Left colon (tissue), 2 donors: ENCODE data around the gene DMXL2. TPM values are rescaled to one million over a fixed set of nuclear protein-coding genes. Genes with fewer than 3 reads are reported as not detected.
"Not testable (repeated sequence)": the region's sequence is repeated elsewhere in the genome, so short reads cannot be mapped to it uniquely, and the experiment has no call there.

Experiments used
- ATAC-seq: fragments of 200-7000 bp; cut with Tn5 transposase; one replicate; pipeline ENCODE4 v1.9.1; 2020; ENCODE audit warnings: mild to moderate bottlenecking, moderate library complexity
- DNase-seq, 2 donors: peaks; one replicate each; pipeline ENCODE4 v3.0.0-alpha.2; 2020
- intact Hi-C, 2 donors: fragments of 100-400 bp; cut with DNase I in 1 of 2; cut with micrococcal nuclease in 1 of 2; formaldehyde crosslinking; loops; one replicate each; pipeline versions ENCODE4 v1.11.2 to v1.14.0; 2022; cut with DNase I, micrococcal nuclease
- long read RNA-seq: library from polyadenylated mRNA; unstranded; transcript quantifications from one replicate; pipeline ENCODE4 v2.0.0, GENCODE V29; 2021
- total RNA-seq, 2 donors: library from RNA; stranded (reverse); fragmentation: NEBNext Ultra II Directional; extraction: Animal tissue kit (Norgen Biotek cat#: 25700); gene quantifications; one replicate each; pipeline ENCODE4 v1.2.1, GENCODE V29; 2021
- donor health status: DM: no; HTN: no; CAD: no.
- donor health status: DM: yes; HTN: yes; CAD: no.

The DMXL2 gene, protein sequence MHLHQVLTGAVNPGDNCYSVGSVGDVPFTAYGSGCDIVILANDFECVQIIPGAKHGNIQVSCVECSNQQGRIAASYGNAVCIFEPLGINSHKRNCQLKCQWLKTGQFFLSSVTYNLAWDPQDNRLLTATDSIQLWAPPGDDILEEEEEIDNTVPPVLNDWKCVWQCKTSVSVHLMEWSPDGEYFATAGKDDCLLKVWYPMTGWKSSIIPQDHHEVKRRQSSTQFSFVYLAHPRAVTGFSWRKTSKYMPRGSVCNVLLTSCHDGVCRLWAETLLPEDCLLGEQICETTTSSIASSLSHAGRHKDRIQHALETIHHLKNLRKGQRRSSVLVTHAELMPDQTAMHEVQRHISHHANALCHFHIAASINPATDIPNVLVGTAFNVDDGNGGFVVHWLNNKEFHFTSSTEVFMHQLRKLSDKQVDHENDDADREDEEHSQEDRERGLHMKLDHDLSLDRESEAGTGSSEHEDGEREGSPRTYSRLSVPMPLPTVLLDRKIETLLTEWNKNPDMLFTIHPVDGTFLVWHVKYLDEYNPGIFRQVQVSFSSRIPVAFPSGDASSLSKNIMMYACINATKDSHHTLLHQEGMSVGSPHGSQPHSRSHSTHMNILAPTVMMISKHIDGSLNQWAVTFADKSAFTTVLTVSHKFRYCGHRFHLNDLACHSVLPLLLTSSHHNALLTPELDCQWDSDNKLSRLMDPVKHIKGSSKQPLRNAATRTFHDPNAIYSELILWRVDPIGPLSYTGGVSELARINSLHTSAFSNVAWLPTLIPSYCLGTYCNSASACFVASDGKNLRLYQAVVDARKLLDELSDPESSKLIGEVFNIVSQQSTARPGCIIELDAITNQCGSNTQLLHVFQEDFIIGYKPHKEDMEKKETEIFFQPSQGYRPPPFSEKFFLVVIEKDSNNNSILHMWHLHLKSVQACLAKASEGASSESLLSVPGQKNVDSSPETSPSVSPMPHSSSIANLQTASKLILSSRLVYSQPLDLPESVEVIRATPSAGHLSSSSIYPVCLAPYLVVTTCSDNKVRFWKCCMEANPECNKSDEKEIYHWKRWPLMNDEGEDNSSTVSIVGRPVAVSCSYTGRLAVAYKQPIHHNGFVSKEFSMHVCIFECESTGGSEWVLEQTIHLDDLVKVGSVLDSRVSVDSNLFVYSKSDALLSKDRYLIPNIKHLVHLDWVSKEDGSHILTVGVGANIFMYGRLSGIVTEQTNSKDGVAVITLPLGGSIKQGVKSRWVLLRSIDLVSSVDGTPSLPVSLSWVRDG (N-terminal part only)
- 10 to 100 TPM; 37.7 to 42.0 TPM for total RNA-seq
- long read RNA-seq, partial matches to known transcripts, result 3 of 7 reads
- long read RNA-seq, other reads (novel, unspliced or antisense), result 4 of 7 reads

DNA sequence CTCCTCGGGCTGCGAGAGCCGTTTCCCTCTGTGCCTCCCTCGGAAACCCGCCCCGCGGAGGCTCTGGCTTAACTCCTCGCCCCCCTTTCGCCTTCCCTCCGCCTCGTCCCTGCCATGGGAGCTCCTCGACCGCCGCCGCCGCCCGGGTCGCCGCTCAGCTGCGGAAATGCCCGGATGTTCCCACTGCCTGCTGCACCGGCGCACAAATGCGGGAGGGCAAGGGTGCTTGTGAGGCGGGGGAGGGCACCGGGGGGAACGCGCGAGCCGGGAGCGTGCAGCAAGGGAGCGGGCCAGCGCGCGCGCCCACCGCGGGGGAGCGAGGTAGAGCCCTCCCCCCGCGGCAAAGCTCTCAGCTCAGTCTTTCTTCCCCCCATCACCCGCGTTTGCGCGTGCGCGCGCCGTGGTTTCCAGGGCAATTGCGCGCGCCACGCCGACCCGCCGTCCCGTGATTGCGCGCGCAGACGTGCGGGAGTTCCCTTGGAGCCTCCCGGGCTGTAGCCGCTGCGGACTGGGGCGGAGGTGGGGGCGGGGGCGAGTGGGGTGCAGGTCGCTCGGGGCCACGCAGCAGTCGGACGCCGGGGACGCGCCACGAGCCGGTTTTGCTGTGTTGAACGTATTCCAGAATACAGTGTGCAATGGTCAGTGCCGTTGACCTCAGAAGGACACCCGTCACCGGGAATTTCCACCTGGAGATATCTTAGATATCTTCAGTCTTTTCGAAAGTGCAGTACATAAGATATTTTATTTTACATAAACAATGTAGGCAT lies at the start of gene DMXL2:
Gene DMXL2, minus strand, starts transcription at position 168 of the 767 bp plus-strand sequence. CDS start 226 bp downstream, outside the sequence.
- peak; percentile 75 for ATAC-seq
- intact Hi-C loops, result no loop called here
- peak; percentile 81 to 90 for DNase-seq

DNA sequence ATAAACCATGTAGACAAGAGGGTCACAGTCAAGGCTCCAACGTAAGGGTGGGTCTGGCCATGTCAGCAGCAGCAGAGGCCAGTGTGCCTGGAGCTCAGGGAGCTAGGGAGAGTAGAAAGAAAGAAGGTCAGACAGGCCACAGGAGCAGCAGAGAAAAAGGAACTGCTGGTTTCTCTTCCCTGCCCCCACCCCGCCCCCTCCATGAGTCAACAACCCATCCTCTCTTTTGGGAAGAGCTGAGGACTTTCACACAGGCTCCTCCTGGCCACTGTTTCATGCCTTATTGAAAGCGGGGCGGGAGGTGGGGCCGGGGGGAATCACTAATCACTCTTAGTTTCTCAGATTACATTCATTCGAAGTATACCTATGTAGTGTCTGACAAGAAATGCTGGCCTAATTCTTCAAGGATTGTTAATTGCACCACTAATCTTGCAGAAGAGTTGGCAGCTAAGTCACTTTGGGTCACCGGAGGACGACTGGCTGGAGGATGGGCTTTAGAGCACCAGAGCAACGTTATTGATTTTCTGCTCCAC lies 49.6 kb upstream of the DMXL2 start:
- ATAC-seq, result no peak
- intact Hi-C loops, result no loop called here
- no peak for DNase-seq

DNA sequence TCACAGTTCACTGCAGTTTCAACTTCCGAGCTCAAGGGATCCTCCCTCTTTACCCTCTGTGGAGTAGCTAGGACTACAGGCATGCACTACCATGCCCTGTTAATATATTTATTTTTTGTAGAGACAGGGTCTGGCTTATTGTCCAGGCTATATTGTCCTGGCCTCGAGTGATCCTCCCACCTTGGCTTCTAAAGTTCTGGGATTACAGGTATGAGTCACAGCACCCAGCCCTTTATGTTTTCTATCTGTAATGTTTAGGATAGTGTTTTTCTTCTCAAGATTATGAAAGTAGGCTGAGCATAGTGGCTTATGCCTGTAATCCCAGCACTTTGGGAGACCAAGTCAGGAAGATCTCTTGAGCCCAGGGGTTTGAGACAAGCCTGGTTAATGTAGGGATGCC lies 46.8 kb upstream of the DMXL2 start:
- no peak for ATAC-seq
- intact Hi-C loops, result no loop called here

GRCh38 chr15:51668446-51668845 lies 45.9 kb upstream of the DMXL2 start:
- no peak for ATAC-seq
- intact Hi-C loops, result no loop called here

More for the DNA sequence above, 46.8 kb upstream of the DMXL2 start:
- no peak for DNase-seq

GRCh38 chr15:51667478-51667877 lies 44.9 kb upstream of the DMXL2 start:
- intact Hi-C loops, result no loop called here
- DNase-seq (no peak), ATAC-seq (no peak)

More at GRCh38 chr15:51668446-51668845, 45.9 kb upstream of the DMXL2 start:
- DNase-seq, result no peak

DNA sequence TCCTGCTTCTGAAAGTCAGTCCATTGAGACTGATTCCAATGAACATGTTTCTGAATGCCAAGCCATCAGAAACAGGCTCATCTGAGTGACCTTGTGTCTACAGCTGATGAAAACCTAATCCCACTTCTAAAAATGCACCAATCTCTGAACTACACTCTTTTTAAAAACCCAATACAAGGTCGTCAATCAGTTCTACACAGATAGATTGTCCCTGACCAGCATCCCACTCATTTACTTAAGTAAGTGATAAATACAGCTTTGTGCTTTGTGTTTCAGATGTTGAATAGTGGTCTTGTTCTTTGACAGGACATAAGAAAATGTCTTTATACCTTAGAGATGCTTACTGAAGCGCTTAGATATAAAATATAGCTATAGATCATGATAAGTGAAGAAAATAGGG lies 38.5 kb upstream of the DMXL2 start:
- DNase-seq (no peak), ATAC-seq (no peak)
- intact Hi-C loops, result no loop called here

- no peak for ATAC-seq
- no peak for DNase-seq
- intact Hi-C loops, result loop anchor here (5.0 to 10.0 kb wide), 2 partner anchors 39 to 116 kb away; no protein-coding TSS in a partner anchor
These were observed 36.1 kb upstream of the DMXL2 start for GRCh38 chr15:51658664-51659063.

DNA sequence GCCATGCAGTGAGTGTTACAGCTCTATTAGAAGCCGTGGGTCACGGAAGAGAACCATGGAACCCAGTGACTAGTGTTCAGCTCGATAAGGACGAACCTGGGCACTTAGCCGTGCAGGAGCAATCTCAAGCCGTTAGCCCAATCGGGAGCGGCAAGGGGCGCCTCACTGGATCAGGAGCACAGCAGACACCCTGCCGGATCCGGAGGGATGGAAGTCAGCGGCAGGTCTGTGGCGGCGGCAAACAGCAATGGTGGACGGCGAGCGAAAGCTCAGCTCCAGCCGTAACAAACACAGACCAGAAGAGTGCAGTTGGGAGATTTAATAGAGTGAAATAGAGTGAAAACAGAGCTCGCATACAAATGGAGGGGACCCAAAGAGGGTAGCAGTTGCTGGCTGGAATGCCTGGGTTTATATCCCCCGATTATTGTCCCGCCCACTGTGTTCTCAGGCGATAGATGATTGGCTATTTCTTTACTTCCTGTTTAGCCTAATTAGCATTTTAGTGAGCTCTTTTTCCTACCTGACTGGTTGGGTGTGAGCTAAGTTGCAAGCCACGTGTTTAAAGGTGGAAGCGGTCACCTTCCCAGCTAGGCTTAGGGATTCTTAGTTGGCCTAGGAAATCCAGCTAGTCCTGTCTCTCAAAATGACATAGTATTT lies 33.0 kb upstream of the DMXL2 start:
- intact Hi-C loops, result loop anchor here (5.0 to 10.0 kb wide), 2 partner anchors 42 to 119 kb away; no protein-coding TSS in a partner anchor
- DNase-seq, ATAC-seq: not testable (repeated sequence)

- ATAC-seq, result no peak
- intact Hi-C loops, result loop anchor here in 1 of 2 donors (10.0 kb wide), 1 partner anchor 123 kb away; no protein-coding TSS in a partner anchor
- no peak for DNase-seq
These were observed 29.6 kb upstream of the DMXL2 start for GRCh38 chr15:51652084-51652668.

DNA sequence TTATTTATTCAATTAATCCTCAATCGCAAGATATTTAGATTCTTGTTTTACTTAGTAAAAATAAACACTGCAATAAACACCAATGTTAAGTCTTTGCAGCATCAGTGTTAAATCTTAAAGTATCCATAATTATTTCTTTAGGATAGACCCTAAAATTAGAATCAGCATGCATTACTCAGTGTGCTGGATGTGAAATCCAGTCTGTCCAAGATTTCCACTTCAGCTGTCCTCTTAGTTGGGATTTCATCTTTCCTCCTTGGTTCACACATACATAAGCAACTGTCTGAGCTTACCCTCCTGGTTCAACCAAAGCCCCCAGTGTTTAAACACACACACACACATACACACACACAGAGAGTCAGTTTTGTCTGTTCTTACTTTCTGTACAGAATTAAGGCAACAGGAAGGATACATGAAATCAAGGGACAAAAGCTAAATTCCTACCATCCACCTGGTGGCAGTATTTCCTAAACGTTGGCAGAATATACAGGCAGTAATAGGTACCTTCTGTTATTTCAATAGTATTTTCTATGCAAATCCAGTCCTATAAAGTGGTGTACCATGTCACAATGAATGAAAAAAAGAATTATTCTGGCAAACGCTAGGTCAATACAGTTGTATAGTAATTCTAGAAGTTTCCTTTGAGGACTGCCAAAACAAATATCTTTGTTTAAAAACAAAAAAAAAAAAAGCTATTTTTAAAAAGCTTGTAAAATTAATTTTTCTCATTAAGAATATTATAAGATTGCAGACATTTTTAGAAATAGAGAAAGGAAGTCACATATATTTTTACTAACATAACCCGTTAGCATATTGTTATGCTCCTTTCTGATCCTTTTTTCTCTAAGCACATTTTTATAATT lies 27.3 kb upstream of the DMXL2 start:
- DNase-seq, result no peak
- intact Hi-C loops, result loop anchor here (1.0 to 10.0 kb wide), 2 partner anchors 125 to 126 kb away; no protein-coding TSS in a partner anchor

GRCh38 chr15:51648643-51649042 lies 26.1 kb upstream of the DMXL2 start:
- intact Hi-C loops, DNase-seq, ATAC-seq: not testable (repeated sequence)

More for the DNA sequence above, 27.3 kb upstream of the DMXL2 start:
- ATAC-seq, result peak; percentile 87

- intact Hi-C loops, ATAC-seq, DNase-seq: not testable (repeated sequence)
These were observed 25.5 kb upstream of the DMXL2 start for GRCh38 chr15:51648101-51648500.

GRCh38 chr15:51647128-51647562 lies 24.6 kb upstream of the DMXL2 start:
- ATAC-seq (peak; percentile 77), DNase-seq (peak; percentile 59 to 67)
- intact Hi-C loops, result no loop called here

DNA sequence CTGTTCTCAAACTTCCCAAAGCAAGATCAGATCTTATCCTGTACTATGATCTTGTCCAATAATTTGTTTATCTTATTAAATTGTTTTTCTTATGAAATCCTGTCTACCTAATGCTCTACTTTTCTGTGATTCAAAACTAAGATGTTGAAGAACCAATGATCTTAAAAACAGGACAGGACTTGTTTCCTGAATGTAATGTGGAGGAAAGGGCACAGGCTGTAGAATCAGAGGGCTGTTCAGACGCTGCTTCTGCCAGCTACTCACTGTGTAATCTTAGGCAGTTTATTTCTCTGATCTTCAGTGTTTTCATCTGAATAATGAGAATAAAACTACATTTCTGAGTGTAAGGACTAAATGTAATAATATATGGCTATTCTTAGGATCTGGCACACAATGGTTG lies 20.1 kb upstream of the DMXL2 start:
- intact Hi-C loops, result no loop called here
- no peak for DNase-seq
- peak; percentile 69 for ATAC-seq

DNA sequence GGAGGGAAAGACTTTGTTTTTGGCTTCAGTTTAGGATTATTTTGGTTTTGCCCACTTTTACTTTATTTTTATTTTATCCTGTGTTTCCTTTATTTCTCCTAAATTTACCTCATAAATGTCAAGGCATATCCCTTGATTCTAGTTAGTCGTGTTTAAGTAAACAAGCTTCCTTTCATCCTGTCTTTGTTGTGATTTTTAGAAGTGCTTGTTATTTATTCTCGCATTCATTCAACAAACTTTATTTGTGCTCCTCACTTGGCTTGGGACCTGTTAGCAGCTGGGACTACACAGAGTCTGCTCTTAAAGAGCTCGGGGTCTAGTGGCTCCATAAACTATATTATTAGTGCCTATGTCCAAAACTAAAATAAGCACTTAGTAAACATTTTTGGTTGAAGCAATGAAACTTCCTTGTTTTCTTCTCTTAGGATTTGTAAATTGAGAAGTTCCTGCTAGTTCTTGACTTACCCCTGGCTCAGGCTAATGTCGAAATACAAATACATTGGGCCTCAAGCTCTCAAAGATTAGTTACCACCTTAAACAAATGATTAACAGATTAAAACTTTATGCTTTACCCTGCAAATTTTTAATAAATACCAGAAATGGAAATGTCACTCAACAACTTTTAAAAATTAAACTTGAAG lies 19.0 kb upstream of the DMXL2 start:
- no peak for ATAC-seq
- intact Hi-C loops, result no loop called here
- DNase-seq, result no peak
